Upper lobe of left lung (tissue), 6 donors: ENCODE results near the gene TMPRSS3. TPM values are rescaled to one million over a fixed set of nuclear protein-coding genes. Genes with fewer than 3 reads are reported as not detected.

Source experiments
- small RNA-seq, 4 donors: library from RNA; depleted of rRNA; stranded (forward); fragments of <200 nt; gene quantifications; one replicate each; pipeline ENCODE3, GENCODE V24; 2016
- total RNA-seq, 6 donors: library from RNA; depleted of rRNA in 4 of 6; stranded (reverse); fragments of >200 nt in 4 of 6; gene quantifications; one replicate each; pipeline versions ENCODE4 v1.1.0 to v1.2.1, GENCODE V29; 2016 to 2021
- donor health status: DM: no; HTN: no; CAD: no; lungs with moderate emphysema.
- donor health status: DM: no; HTN: yes; CAD: no; lungs with severe emphysema.

Gene TMPRSS3
- total RNA-seq, 6 donors from 2014 or later = 3.5 to 12.5 (median 5.8) TPM

Small RNA genes within 50 kb of the gene (small RNA-seq; reads per million reads assigned to genes)
- 0 reads per million in 4 donors for gene RNU6-1149P

Other genes starting within 250 kb of the TMPRSS3 start
- gene ABCG1, start 176.9 kb downstream of the TMPRSS3 start, total RNA-seq = 100 to 1,000 TPM in 2 of 6 donors, 10 to 100 TPM in 4; 56.7 to 130 (median 79.8) TPM
- gene TFF3, start 80.6 kb downstream of the TMPRSS3 start, total RNA-seq = 10 to 100 TPM in 5 of 6 donors, 1 to 10 TPM in 1; 5.9 to 21.5 (median 18.2) TPM
- gene TFF2, start 45.1 kb downstream of the TMPRSS3 start, total RNA-seq = not detected
- gene TFF1, start 29.5 kb downstream of the TMPRSS3 start, total RNA-seq = under 1 TPM in 2 of 6 donors, not detected in 4; 0.72 to 0.84 TPM
- gene UBASH3A, start 7.8 kb upstream of the TMPRSS3 start, total RNA-seq = 1 to 10 TPM in 5 of 6 donors, not detected in 1; 1.4 to 7.3 (median 2.9) TPM
- gene RSPH1, start 100.2 kb upstream of the TMPRSS3 start, total RNA-seq = 10 to 100 TPM in 5 of 6 donors, under 1 TPM in 1; 0.46 to 68.4 (median 13.4) TPM
- 10 to 100 TPM; 20.8 to 70.2 (median 36.8) TPM for gene SLC37A1, start 117.8 kb upstream of the TMPRSS3 start, total RNA-seq